Retinal pigment epithelial cell (primary cell): ENCODE results near the gene GARNL3.

Source experiments
- DNase-seq: peaks from one replicate; pipeline ENCODE4 v3.0.0-alpha.2; 2010; ENCODE audit warnings: low read depth
- H3K4me3 ChIP-seq: 2 replicates; pipeline ENCODE4 v1.5.1; 2011; ENCODE audit warnings: mild to moderate bottlenecking, low read length, control low read depth, moderate library complexity
- CTCF ChIP-seq: conservative IDR thresholded peaks from 2 replicates; pipeline ENCODE4 v1.5.1; 2011; ENCODE audit warnings: low read depth, low read length, control low read depth, inconsistent platforms

The GARNL3 gene

DNA sequence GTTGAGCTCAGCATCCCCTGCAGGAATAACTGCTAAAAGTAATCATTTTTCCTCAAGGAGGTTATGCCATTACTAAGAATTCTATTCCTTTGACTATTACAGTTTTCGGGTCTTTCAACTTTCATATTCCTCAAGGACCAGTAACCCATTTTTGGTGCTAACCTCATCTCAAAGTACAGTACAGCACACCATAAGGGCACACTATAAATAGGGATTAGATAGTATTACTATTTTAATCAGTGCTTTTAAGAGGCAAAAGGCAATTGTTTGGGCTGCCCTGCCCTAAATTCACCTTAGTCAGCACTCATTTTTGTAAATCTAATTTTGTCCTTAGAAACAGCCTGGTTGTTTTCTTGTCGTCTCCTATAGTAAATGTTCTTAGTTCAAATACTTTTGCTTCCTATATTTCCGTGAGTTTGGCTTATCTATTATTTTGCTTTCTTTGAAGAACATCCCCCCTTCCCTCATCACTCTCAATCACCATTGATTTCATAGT, 13.6 kb upstream of the GARNL3 start:
- DNase-seq: no peak
- no peak for TF ChIP-seq CTCF
- no peak overlapping the region for H3K4me3 ChIP-seq

- no peak for TF ChIP-seq CTCF
- H3K4me3 ChIP-seq: no peak overlapping the region
- no peak for DNase-seq
These were observed 11.9 kb upstream of the GARNL3 start for GRCh38 chr9:127252410-127253318.

DNA sequence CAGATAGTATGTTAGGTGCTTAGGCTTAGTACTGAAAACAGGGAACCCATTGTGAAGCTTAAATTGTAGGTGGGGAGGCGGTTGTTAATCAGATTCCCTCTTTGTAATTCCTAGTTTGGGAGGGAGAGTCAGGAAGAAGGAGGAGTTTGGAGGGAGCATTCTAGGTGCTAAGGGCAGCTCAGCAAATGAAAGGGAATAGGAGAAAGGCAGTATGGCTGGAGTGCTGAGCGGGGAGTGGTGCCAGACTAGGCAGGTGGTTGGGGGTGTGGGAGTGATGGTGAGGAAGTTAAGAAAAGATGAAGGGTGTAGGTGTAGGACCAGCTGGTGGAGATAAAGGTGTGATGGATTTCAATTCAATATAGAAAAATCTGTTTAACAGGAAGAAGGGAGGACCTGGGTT, 11.1 kb upstream of the GARNL3 start:
- no peak overlapping the region for H3K4me3 ChIP-seq
- no peak for DNase-seq
- no peak for TF ChIP-seq CTCF

GRCh38 chr9:127255692-127256091, 8.9 kb upstream of the GARNL3 start:
- H3K4me3 ChIP-seq: no peak overlapping the region
- no peak for DNase-seq
- TF ChIP-seq CTCF: no peak

DNA sequence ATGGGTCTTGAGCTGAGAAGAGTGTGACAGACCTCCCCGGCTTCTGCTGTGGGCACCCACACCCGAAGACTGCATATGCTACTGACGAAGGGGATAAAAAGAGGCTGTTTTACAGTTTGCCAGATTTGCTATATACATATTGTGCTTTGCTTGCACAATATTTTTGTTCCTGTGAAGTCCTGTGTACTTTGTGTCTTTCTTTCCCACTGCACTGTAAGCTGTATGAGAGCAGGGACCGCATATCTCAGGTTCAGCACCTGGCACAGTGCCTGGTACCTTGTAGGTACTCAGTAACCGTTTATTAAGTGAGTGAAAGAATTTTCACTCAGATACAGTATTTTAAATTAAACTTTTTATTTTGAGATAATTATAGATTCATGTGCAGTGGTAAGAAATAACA, 8.2 kb upstream of the GARNL3 start:
- no peak for DNase-seq
- TF ChIP-seq CTCF: no peak
- no peak overlapping the region for H3K4me3 ChIP-seq

DNA sequence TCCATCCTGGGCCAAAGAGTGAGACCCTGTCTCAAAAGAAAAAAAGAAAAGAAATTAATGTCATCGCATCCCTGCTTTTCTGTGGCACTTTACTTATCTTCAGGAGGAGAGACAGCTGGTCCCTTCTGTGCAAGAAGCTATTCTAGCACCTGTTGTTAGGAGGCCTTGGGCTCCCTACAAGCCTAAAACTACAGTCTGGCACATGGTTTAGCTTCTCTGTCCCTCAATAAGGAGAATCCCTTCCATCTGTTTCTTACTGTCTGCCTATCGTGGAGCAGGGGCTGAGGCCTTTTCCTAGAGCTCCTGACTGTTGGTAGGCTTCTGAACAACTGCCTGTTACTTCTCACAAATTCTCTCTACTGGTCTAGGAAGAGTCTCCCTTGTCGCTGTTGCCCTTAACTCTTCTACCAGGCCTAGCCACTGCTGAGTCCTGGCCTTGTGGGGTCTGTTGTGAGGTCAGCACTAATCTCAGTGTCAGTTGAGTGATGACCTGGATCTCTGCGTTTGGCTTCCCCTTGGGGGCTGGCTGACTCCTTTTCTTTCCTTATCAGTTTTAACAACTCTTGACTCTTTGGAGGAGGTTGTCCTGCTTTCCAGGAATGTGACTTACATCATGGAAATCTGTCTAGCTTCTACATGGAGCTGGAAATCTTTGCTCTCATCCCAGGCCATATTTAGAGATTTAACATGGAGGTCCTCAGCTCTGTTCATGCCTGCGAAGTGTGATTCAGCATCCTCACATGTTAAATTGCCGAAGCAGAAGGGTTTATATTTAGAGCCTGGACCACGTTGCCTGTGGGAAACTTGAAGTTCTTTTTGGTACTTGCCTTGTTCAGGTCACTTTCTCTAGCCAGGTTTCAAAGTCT, 5.7 kb upstream of the GARNL3 start:
- no peak for DNase-seq
- H3K4me3 ChIP-seq: no peak overlapping the region
- no peak for TF ChIP-seq CTCF
